ENCODE data around the gene ALX1.
"Not testable (repeated sequence)": the region's sequence is repeated elsewhere in the genome, so short reads cannot be mapped to it uniquely, and the experiment has no call there.

ALX1 gene

DNA sequence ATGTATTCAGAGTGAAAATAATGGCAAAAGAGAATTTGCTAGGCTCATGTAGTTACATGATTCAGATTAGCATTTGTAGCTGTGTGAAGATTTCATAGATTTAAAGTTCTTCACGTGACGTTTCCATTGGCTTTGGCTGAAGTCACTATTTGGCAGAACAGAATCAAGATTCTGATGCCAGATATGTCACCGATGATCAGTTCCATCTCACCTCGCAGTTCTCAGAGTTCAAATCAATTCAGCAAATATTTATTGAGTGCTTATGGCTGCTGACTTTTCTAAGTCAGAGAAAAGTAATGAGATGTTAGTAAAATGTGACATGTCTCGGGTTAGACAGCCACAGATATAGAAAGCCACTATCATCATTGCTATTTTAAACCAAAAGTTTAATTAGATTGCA is 28.4 kb downstream of the ALX1 start:
- DNase-seq: no peak

DNA sequence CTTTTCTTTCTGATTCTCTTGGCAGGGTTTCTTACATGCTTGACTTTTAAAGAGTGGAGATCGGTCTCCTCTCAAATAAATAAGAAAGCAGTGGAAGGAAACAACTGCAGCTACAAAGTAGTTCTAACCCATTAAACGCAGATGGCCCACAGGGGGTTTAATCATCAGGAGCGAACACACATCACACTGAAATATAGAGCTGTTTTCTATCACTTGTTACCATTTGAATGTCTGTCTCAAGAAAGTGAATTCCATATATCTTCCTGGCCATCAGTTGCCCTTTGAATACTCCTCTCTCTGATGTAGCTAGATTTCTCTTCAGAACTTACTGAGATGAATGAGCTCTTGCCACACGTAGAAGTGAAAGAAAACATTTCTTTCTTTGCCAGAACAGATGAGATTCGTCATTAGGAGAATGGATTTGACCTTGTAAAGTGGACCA is 29.1 kb downstream of the ALX1 start:
- no peak for DNase-seq

DNA sequence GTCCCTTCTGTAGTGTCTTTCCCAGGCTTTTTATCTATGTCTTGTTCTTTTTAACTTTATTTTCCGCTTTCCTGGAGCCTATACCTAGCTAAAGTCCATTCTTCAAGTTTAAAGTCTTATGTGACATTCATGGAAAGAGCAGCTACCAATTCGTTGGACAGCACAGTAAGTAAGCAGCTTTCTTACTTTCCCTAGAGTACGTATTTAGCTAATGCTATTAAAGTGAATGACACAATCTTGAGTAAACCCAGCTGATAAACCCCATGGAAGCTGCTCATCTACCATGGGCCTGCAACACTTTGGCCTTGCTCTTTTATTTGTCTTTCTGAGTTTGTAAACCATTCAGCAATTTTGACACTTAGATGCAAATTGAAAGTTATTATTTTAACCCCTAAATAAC is 30.0 kb downstream of the ALX1 start:
- no peak for DNase-seq

DNA sequence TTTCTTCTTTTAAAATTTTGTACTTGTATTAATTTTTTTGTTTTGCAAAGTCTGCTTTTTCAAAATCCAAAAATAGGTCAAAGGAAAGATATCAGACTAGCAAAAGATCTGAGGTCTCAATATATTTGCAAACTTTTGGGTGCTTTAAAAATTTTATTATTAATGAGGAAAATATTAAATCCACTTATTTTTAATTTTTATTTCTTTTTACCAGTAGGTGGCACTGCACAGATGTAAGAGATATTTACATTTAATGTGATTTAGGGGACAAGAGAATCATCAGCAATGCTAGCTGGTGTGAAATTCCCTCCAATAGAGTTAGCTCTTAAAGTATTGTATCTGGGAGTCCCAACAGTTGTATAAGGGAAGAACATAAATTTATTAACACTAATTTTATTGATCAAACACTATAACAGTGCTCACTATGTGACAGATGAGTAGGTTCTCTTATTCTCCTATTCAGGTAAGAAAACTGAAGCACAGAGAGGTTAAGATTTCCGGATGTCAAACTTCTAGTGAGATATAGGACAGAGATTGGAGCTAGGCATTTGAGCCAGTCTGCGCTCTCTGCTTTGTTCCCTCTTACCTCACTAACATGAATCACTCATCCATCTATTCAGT is 30.5 kb downstream of the ALX1 start:
- DNase-seq: no peak

DNA sequence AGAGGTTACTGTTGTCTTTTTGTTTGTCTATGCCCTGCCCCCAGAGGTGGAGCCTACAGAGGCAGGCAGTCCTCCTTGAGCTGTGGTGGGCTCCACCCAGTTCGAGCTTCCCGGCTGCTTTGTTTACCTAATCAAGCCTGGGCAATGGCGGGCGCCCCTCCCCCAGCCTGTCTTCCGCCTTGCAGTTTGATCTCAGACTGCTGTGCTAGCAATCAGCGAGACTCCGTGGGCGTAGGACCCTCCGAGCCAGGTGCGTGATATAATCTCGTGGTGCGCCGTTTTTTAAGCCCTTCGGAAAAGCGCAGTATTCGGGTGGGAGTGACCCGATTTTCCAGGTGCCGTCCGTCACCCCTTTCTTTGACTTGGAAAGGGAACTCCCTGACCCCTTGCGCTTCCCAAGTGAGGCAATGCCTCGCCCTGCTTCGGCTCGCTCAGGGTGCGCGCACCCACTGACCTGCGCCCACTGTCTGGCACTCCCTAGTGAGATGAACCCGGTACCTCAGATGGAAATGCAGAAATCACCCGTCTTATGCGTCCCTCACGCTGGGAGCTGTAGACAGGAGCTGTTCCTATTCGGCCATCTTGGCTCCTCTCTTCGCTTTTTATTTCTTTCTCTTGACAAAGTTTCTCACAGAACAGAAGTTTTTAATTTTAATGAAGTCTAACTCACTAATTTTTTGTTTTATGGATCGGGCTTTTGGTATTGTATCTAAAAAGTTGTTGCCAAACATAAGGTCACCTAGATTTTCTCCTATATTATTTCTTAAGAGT is 38.0 kb downstream of the ALX1 start:
- not testable (repeated sequence) for DNase-seq

GRCh38 chr12:85322715-85323114 is 42.7 kb downstream of the ALX1 start:
- no peak for DNase-seq

GRCh38 chr12:85325442-85325841 is 45.4 kb downstream of the ALX1 start:
- DNase-seq: no peak

GRCh38 chr12:85329913-85330312 is 49.9 kb downstream of the ALX1 start:
- DNase-seq: no peak

DNA sequence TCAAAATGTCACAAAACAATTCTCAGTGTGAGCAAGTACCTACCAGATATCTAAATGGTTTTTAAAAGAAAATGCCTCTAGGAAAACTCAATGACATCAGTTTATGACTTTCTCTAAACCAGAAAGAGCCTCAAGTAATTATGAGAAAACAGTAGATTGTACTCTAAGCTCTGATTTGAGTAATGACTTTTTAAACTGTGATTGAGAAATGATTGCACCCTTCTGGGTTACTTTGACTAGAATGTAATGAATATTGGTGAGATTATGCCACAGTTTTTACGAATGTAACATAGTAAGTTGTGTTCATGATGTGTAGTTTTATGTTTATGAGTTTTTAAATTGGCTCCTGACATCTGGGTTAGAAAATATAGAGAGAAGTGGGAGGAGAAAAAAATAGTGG is 68.8 kb downstream of the ALX1 start:
- no peak for DNase-seq

DNA sequence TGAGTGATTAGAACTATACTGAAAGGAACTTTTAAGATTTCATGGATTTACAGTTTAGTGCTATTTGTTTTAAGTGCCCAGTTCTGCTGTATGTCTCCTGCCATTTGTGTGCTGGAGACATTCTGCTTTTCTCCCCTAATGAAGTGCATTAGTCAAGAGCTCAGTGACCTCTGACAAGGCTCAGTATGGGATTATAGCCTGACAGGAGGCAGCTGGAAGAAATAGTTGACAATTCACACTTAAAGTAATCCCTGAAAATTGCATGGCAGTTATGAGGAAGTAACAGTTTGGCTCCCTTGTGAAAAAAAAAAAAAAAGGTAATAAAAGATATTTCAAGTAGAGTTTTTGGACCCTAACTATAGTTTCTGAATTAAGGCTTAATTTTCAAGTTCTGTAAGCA is 70.3 kb downstream of the ALX1 start:
- DNase-seq: no peak
